HG03571 (cell line): Measurements from ENCODE around the gene KMT2D.

Experiments
- ATAC-seq: cut with Tn5 transposase; IDR thresholded peaks from one replicate; pipeline ENCODE4 v1.9.1; 2021; ENCODE audit not compliant: unreplicated experiment

The KMT2D gene

GRCh38 chr12:49060237-49061156 lies at the start of gene KMT2D:
Gene KMT2D, minus strand, starts transcription at chr12:49060794. Its CDS starts 5,470 bp downstream, at chr12:49055324.
- peak; percentile 45 for ATAC-seq

- ATAC-seq: no peak
Observed at GRCh38 chr12:49109641-49110463, 49.3 kb upstream of the KMT2D start.

GRCh38 chr12:49108958-49109404 lies 48.4 kb upstream of the KMT2D start:
- no peak for ATAC-seq

GRCh38 chr12:49105504-49106084 lies 45.0 kb upstream of the KMT2D start:
- ATAC-seq: no peak

GRCh38 chr12:49104822-49105221 lies 44.2 kb upstream of the KMT2D start:
- ATAC-seq: no peak

- no peak for ATAC-seq
Observed at GRCh38 chr12:49100380-49100779, 39.8 kb upstream of the KMT2D start.

- ATAC-seq: no peak
Observed at GRCh38 chr12:49098703-49099102, 38.1 kb upstream of the KMT2D start.

GRCh38 chr12:49098035-49098451 lies 37.4 kb upstream of the KMT2D start:
- no peak for ATAC-seq

- no peak for ATAC-seq
Observed at GRCh38 chr12:49097381-49097780, 36.8 kb upstream of the KMT2D start.

- no peak for ATAC-seq
Observed at GRCh38 chr12:49094975-49095365, 34.4 kb upstream of the KMT2D start.

- no peak for ATAC-seq
Observed at GRCh38 chr12:49094160-49094974, 33.8 kb upstream of the KMT2D start, which contains the start of gene DHH. Gene DHH, minus strand, starts transcription at chr12:49094801. Its CDS starts 289 bp downstream, at chr12:49094512.

GRCh38 chr12:49093792-49094159 lies 33.2 kb upstream of the KMT2D start:
- ATAC-seq: no peak

- ATAC-seq: no peak
Observed at GRCh38 chr12:49092816-49093406, 32.3 kb upstream of the KMT2D start.

GRCh38 chr12:49092086-49092815 lies 31.7 kb upstream of the KMT2D start:
- ATAC-seq: no peak

- ATAC-seq: no peak
Observed at GRCh38 chr12:49091836-49092085, 31.2 kb upstream of the KMT2D start.

GRCh38 chr12:49091056-49091835 lies 30.7 kb upstream of the KMT2D start:
- ATAC-seq: no peak

GRCh38 chr12:49089821-49090773 lies 29.5 kb upstream of the KMT2D start:
- no peak for ATAC-seq

- ATAC-seq: no peak
Observed at GRCh38 chr12:49088932-49089330, 28.3 kb upstream of the KMT2D start.
